Activated CD4-positive, alpha-beta T cell treated with anti-CD3 and anti-CD28 coated beads, Interleukin-2, amount 10 ng/mL, durations not matched to agents 7 days and 5 days (primary cell): ENCODE data around the gene INSYN2B. TPM values are rescaled to one million over a fixed set of nuclear protein-coding genes. Genes with fewer than 3 reads are reported as not detected.

Experiments used
- CTCF ChIA-PET: fragments of 350-600 bp; sonication (Branson Sonifier 250); formaldehyde crosslinking; loops from one replicate; lab custom pipeline; 2021; ENCODE audit warnings: antibody characterized with exemption; lab: Charles Lee
- POLR2A ChIA-PET: fragments of 350-600 bp; sonication (Branson Sonifier 250); formaldehyde crosslinking; loops from one replicate; lab custom pipeline; 2021; ENCODE audit warnings: antibody characterized with exemption; lab: Charles Lee
- DNase-seq: peaks from one replicate; pipeline ENCODE4 v3.0.0-alpha.2; 2020
- H3K27ac Mint-ChIP-seq: one replicate; pipeline ENCODE4 v1.8.0; 2021; ENCODE audit warnings: mild to moderate bottlenecking, moderate library complexity, mixed read lengths
- H3K27me3 Mint-ChIP-seq: one replicate; pipeline ENCODE4 v1.8.0; 2021; ENCODE audit warnings: mixed read lengths
- H3K36me3 Mint-ChIP-seq: one replicate; pipeline ENCODE4 v1.8.0; 2021; ENCODE audit warnings: low read depth, mixed read lengths
- H3K4me1 Mint-ChIP-seq: one replicate; pipeline ENCODE4 v1.8.0; 2021; ENCODE audit warnings: mixed read lengths
- H3K4me3 Mint-ChIP-seq: one replicate; pipeline ENCODE4 v1.8.0; 2021; ENCODE audit warnings: mild to moderate bottlenecking, moderate library complexity, mixed read lengths
- H3K9me3 Mint-ChIP-seq: one replicate; pipeline ENCODE4 v1.8.0; 2021; ENCODE audit warnings: mixed read lengths
- total RNA-seq, 2 experiments: library from RNA; stranded (reverse); gene quantifications; one replicate each; pipeline ENCODE4 v1.2.3, GENCODE V29; 2021

INSYN2B gene
- total RNA-seq, 2 experiments from 2014 or later: not detected

GRCh38 chr5:169897481-169897880 lies 82.8 kb downstream of the INSYN2B start:
- Mint-ChIP-seq H3K4me1 (peaks cover 12% of the 10 kb centered on the region), H3K27ac (no peak overlapping the region), H3K36me3 (peaks cover 54% of the 10 kb centered on the region), H3K27me3 (no peaks in the 10 kb centered on the region), H3K4me3 (no peak overlapping the region), H3K9me3 (no peaks in the 10 kb centered on the region)
- ChIA-PET POLR2A (no interaction called here), CTCF (interaction anchor here (0.9 kb wide), 1 partner anchor 28 kb away, joined by 3 read pairs; no protein-coding TSS in a partner anchor)
- no peak for DNase-seq

- Mint-ChIP-seq H3K9me3 (no peaks in the 10 kb centered on the region), H3K27me3 (no peaks in the 10 kb centered on the region), H3K4me3 (no peak overlapping the region), H3K36me3 (peaks cover 49% of the 10 kb centered on the region), H3K4me1 (peaks cover 2% of the 10 kb centered on the region), H3K27ac (no peak overlapping the region)
- ChIA-PET CTCF (interaction anchor here (0.9 to 1.4 kb wide), 2 partner anchors 12 to 14 kb away, joined by 3 to 6 read pairs; no protein-coding TSS in a partner anchor), POLR2A (no interaction called here)
- DNase-seq: no peak
Observed at GRCh38 chr5:169895926-169896325, 84.4 kb downstream of the INSYN2B start.

GRCh38 chr5:169893571-169893970 lies 86.7 kb downstream of the INSYN2B start:
- H3K9me3 Mint-ChIP-seq: no peaks in the 10 kb centered on the region
- no peaks in the 10 kb centered on the region for H3K4me1 Mint-ChIP-seq
- POLR2A ChIA-PET: interaction anchor here (0.7 kb wide), 1 partner anchor 13 kb away, joined by 3 read pairs; no protein-coding TSS in a partner anchor
- no peaks in the 10 kb centered on the region for H3K27me3 Mint-ChIP-seq
- CTCF ChIA-PET: interaction anchor here (0.7 kb wide), 1 partner anchor 274 kb away, joined by 3 read pairs; no protein-coding TSS in a partner anchor
- no peak overlapping the region for H3K4me3 Mint-ChIP-seq
- H3K36me3 Mint-ChIP-seq: peaks cover 31% of the 10 kb centered on the region
- H3K27ac Mint-ChIP-seq: no peak overlapping the region
- no peak for DNase-seq

GRCh38 chr5:169893010-169893409 lies 87.3 kb downstream of the INSYN2B start:
- no peak for DNase-seq
- no peaks in the 10 kb centered on the region for H3K4me1 Mint-ChIP-seq
- CTCF ChIA-PET: interaction anchor here (0.7 kb wide), 1 partner anchor 273 kb away, joined by 3 read pairs; no protein-coding TSS in a partner anchor
- H3K4me3 Mint-ChIP-seq: no peak overlapping the region
- H3K36me3 Mint-ChIP-seq: peaks cover 28% of the 10 kb centered on the region
- no peaks in the 10 kb centered on the region for H3K9me3 Mint-ChIP-seq
- POLR2A ChIA-PET: interaction anchor here (0.7 kb wide), 1 partner anchor 14 kb away, joined by 3 read pairs; no protein-coding TSS in a partner anchor
- peak overlapping the region; percentile 39 for H3K27ac Mint-ChIP-seq
- no peaks in the 10 kb centered on the region for H3K27me3 Mint-ChIP-seq

- no peak overlapping the region for H3K4me3 Mint-ChIP-seq
- H3K36me3 Mint-ChIP-seq: peaks cover 15% of the 10 kb centered on the region
- no peak for DNase-seq
- H3K27ac Mint-ChIP-seq: no peak overlapping the region
- no peaks in the 10 kb centered on the region for H3K9me3 Mint-ChIP-seq
- ChIA-PET POLR2A (no interaction called here), CTCF (no interaction called here)
- H3K4me1 Mint-ChIP-seq: no peaks in the 10 kb centered on the region
- no peaks in the 10 kb centered on the region for H3K27me3 Mint-ChIP-seq
Observed at GRCh38 chr5:169889572-169889971, 90.7 kb downstream of the INSYN2B start.

GRCh38 chr5:169886677-169887076 lies 93.6 kb downstream of the INSYN2B start:
- H3K27ac Mint-ChIP-seq: no peak overlapping the region
- H3K4me1 Mint-ChIP-seq: no peaks in the 10 kb centered on the region
- no peak for DNase-seq
- no peaks in the 10 kb centered on the region for H3K27me3 Mint-ChIP-seq
- no peak overlapping the region for H3K4me3 Mint-ChIP-seq
- ChIA-PET POLR2A (no interaction called here), CTCF (no interaction called here)
- H3K36me3 Mint-ChIP-seq: peaks cover 13% of the 10 kb centered on the region
- H3K9me3 Mint-ChIP-seq: no peaks in the 10 kb centered on the region

GRCh38 chr5:169886033-169886432 lies 94.3 kb downstream of the INSYN2B start:
- ChIA-PET CTCF (no interaction called here), POLR2A (no interaction called here)
- Mint-ChIP-seq H3K4me1 (no peaks in the 10 kb centered on the region), H3K4me3 (no peak overlapping the region), H3K9me3 (no peaks in the 10 kb centered on the region), H3K27ac (no peak overlapping the region), H3K27me3 (no peaks in the 10 kb centered on the region), H3K36me3 (peaks cover 13% of the 10 kb centered on the region)
- no peak for DNase-seq

- DNase-seq: no peak
- CTCF ChIA-PET: interaction anchor here (1.0 kb wide), 1 partner anchor 14 kb away, joined by 3 read pairs; no protein-coding TSS in a partner anchor
- H3K4me1 Mint-ChIP-seq: no peaks in the 10 kb centered on the region
Observed at GRCh38 chr5:169881702-169882303, 98.5 kb downstream of the INSYN2B start.

GRCh38 chr5:169880785-169881184 lies 99.5 kb downstream of the INSYN2B start:
- no peaks in the 10 kb centered on the region for H3K27me3 Mint-ChIP-seq
- CTCF ChIA-PET: interaction anchor here (1.2 kb wide), 1 partner anchor 13 kb away, joined by 3 read pairs; no protein-coding TSS in a partner anchor
- no peaks in the 10 kb centered on the region for H3K9me3 Mint-ChIP-seq
- H3K4me3 Mint-ChIP-seq: no peak overlapping the region
- H3K4me1 Mint-ChIP-seq: no peaks in the 10 kb centered on the region
- H3K36me3 Mint-ChIP-seq: peaks cover 28% of the 10 kb centered on the region
- POLR2A ChIA-PET: no interaction called here
- no peak overlapping the region for H3K27ac Mint-ChIP-seq
- no peak for DNase-seq

More at GRCh38 chr5:169881702-169882303, 98.5 kb downstream of the INSYN2B start:
- Mint-ChIP-seq H3K4me3 (no peak overlapping the region), H3K9me3 (no peaks in the 10 kb centered on the region), H3K27ac (no peak overlapping the region), H3K36me3 (peaks cover 27% of the 10 kb centered on the region), H3K27me3 (no peaks in the 10 kb centered on the region)
- POLR2A ChIA-PET: no interaction called here

GRCh38 chr5:169880012-169880663 lies 100.2 kb downstream of the INSYN2B start:
- Mint-ChIP-seq H3K36me3 (peaks cover 30% of the 10 kb centered on the region), H3K27me3 (no peaks in the 10 kb centered on the region), H3K27ac (no peak overlapping the region), H3K4me1 (no peaks in the 10 kb centered on the region), H3K4me3 (no peak overlapping the region), H3K9me3 (no peaks in the 10 kb centered on the region)
- POLR2A ChIA-PET: no interaction called here
- CTCF ChIA-PET: interaction anchor here (1.2 kb wide), 1 partner anchor 12 kb away, joined by 3 read pairs; no protein-coding TSS in a partner anchor
- no peak for DNase-seq

- ChIA-PET CTCF (no interaction called here), POLR2A (no interaction called here)
- H3K4me1 Mint-ChIP-seq: no peaks in the 10 kb centered on the region
- no peaks in the 10 kb centered on the region for H3K9me3 Mint-ChIP-seq
- H3K36me3 Mint-ChIP-seq: peaks cover 35% of the 10 kb centered on the region
- no peak for DNase-seq
- H3K27ac Mint-ChIP-seq: no peak overlapping the region
- H3K27me3 Mint-ChIP-seq: no peaks in the 10 kb centered on the region
- no peak overlapping the region for H3K4me3 Mint-ChIP-seq
Observed at GRCh38 chr5:169876386-169876785, 103.9 kb downstream of the INSYN2B start.

- no peak overlapping the region for H3K4me3 Mint-ChIP-seq
- ChIA-PET POLR2A (no interaction called here), CTCF (no interaction called here)
- H3K27ac Mint-ChIP-seq: no peak overlapping the region
- no peaks in the 10 kb centered on the region for H3K27me3 Mint-ChIP-seq
- H3K9me3 Mint-ChIP-seq: no peaks in the 10 kb centered on the region
- no peaks in the 10 kb centered on the region for H3K4me1 Mint-ChIP-seq
- peaks cover 34% of the 10 kb centered on the region for H3K36me3 Mint-ChIP-seq
- DNase-seq: no peak
Observed at GRCh38 chr5:169875731-169876130, 104.6 kb downstream of the INSYN2B start.

- ChIA-PET POLR2A (no interaction called here), CTCF (no interaction called here)
- H3K27ac Mint-ChIP-seq: no peak overlapping the region
- no peak for DNase-seq
- H3K4me3 Mint-ChIP-seq: no peak overlapping the region
- no peaks in the 10 kb centered on the region for H3K4me1 Mint-ChIP-seq
- peaks cover 34% of the 10 kb centered on the region for H3K36me3 Mint-ChIP-seq
- H3K9me3 Mint-ChIP-seq: no peaks in the 10 kb centered on the region
- H3K27me3 Mint-ChIP-seq: no peaks in the 10 kb centered on the region
Observed at GRCh38 chr5:169875091-169875728, 105.1 kb downstream of the INSYN2B start.
